ENCODE measurements around the gene TNS1.
"Not testable (repeated sequence)": the region's sequence is repeated elsewhere in the genome, so short reads cannot be mapped to it uniquely, and the experiment has no call there.

TNS1 gene
- 0.10 to 0.65 reads per million in 2 donors for total RNA-seq

- no peak for DNase-seq
Measured at GRCh38 chr2:218002845-218003180, at the start of gene TNS1. TNS1 (minus strand) TSS chr2:218002995; CDS start chr2:218002872, 123 bp downstream.

- DNase-seq: no peak
Measured at GRCh38 chr2:218051903-218052302, 49.1 kb upstream of the TNS1 start.

- no peak for DNase-seq
Measured at GRCh38 chr2:218047536-218048225, 44.9 kb upstream of the TNS1 start.

- no peak for DNase-seq
Measured at GRCh38 chr2:218046238-218046637, 43.4 kb upstream of the TNS1 start.

- DNase-seq: not testable (repeated sequence)
Measured at GRCh38 chr2:218044599-218044998, 41.8 kb upstream of the TNS1 start.

GRCh38 chr2:218043701-218044109, 40.9 kb upstream of the TNS1 start:
- DNase-seq: no peak

- DNase-seq: no peak
Measured at GRCh38 chr2:218043100-218043499, 40.3 kb upstream of the TNS1 start.

- DNase-seq: no peak
Measured at GRCh38 chr2:218041302-218042168, 38.7 kb upstream of the TNS1 start.

GRCh38 chr2:218040883-218041282, 38.1 kb upstream of the TNS1 start:
- DNase-seq: no peak

- DNase-seq: no peak
Measured at GRCh38 chr2:218039171-218039570, 36.4 kb upstream of the TNS1 start.

GRCh38 chr2:218036371-218036770, 33.6 kb upstream of the TNS1 start:
- no peak for DNase-seq

- DNase-seq: no peak
Measured at GRCh38 chr2:218035463-218036100, 32.8 kb upstream of the TNS1 start.

GRCh38 chr2:218034497-218035213, 31.9 kb upstream of the TNS1 start:
- not testable (repeated sequence) for DNase-seq

GRCh38 chr2:218033590-218034496, 31.0 kb upstream of the TNS1 start:
- DNase-seq: no peak

- DNase-seq: no peak
Measured at GRCh38 chr2:218033208-218033589, 30.4 kb upstream of the TNS1 start.

- no peak for DNase-seq
Measured at GRCh38 chr2:218032336-218033171, 29.8 kb upstream of the TNS1 start.

GRCh38 chr2:218031771-218032257, 29.0 kb upstream of the TNS1 start:
- no peak for DNase-seq

- no peak for DNase-seq
Measured at GRCh38 chr2:218031261-218031660, 28.5 kb upstream of the TNS1 start.

- no peak for DNase-seq
Measured at GRCh38 chr2:218030409-218031195, 27.8 kb upstream of the TNS1 start.
